Endothelial cell of umbilical vein (primary cell): ENCODE measurements around the gene LRRC8C. TPM values are rescaled to one million over a fixed set of nuclear protein-coding genes. Genes with fewer than 3 reads are reported as not detected.

Source experiments
- BruUV-seq: library from RNA; stranded (reverse); fragments of 400-500 nt; replicated peaks from 2 replicates; lab custom pipeline; 2021; lab: Mats Ljungman, UMichigan
- CTCF ChIA-PET: fragments of 300-600, 350-600 bp; sonication (Branson Sonifier 250); formaldehyde crosslinking; loops from one replicate; lab custom pipeline; 2021; ENCODE audit warnings: antibody characterized with exemption, inconsistent platforms; lab: Charles Lee
- POLR2A ChIA-PET: fragments of 300-600, 350-600 bp; sonication (Branson Sonifier 250); formaldehyde crosslinking; loops from one replicate; lab custom pipeline; 2021; ENCODE audit warnings: antibody characterized with exemption, inconsistent platforms; lab: Charles Lee
- DNase-seq: peaks from one replicate; pipeline ENCODE4 v3.0.0-alpha.2; 2011; ENCODE audit warnings: low read depth, low spot score
- FAIRE-seq: peaks from 2 replicates; lab custom pipeline; 2011; peaks lifted over from hg19 to GRCh38; lab: Jason Lieb, UNC
- H2AFZ ChIP-seq: 2 replicates; pipeline ENCODE4 v1.6.0; 2012; ENCODE audit warnings: low read depth, low read length, control low read depth, inconsistent platforms
- H3K27ac ChIP-seq: 2 replicates; pipeline ENCODE4 v1.5.1; 2011; ENCODE audit warnings: low read depth, mild to moderate bottlenecking, control low read depth, low read length, moderate library complexity; ENCODE audit not compliant: insufficient read depth
- H3K27me3 ChIP-seq, 2 experiments: 2 replicates each; pipeline versions ENCODE4 v1.6.0 to v1.6.1; 2011; ENCODE audit warnings: low read length in 2 of 2, mixed read lengths in 1 of 2; ENCODE audit not compliant: control insufficient read depth in 2 of 2, insufficient read depth in 2 of 2
- H3K36me3 ChIP-seq, 2 experiments: 2 replicates in 1 of 2; 3 replicates in 1 of 2; pipeline ENCODE4 v1.5.1; 2011; ENCODE audit warnings: low read length in 2 of 2, mild to moderate bottlenecking in 1 of 2, moderate library complexity in 1 of 2; ENCODE audit not compliant: control insufficient read depth in 2 of 2, insufficient read depth in 2 of 2; ENCODE audit errors: extremely low read depth in 1 of 2
- H3K4me1 ChIP-seq: 3 replicates; pipeline ENCODE4 v1.5.1; 2011; ENCODE audit warnings: mild to moderate bottlenecking, low read length; ENCODE audit not compliant: control insufficient read depth, insufficient read depth; ENCODE audit errors: extremely low read depth
- H3K4me2 ChIP-seq: 2 replicates; pipeline ENCODE4 v1.6.1; 2011; ENCODE audit warnings: low read length, control low read depth, mixed read lengths; ENCODE audit not compliant: insufficient read depth
- H3K4me3 ChIP-seq, 3 experiments: fragments of 200-600 bp in 1 of 3; sonication (generic), shearing (Covaris generic) in 1 of 3; replicated peaks in 1 of 3; 2 replicates each; pipeline ENCODE4 v1.5.1; 2011 to 2016; ENCODE audit warnings: control low read depth in 3 of 3, low read length in 3 of 3, mild to moderate bottlenecking in 2 of 3, inconsistent platforms in 1 of 3, low read depth in 1 of 3, moderate library complexity in 1 of 3; ENCODE audit not compliant: insufficient read depth in 1 of 3
- H3K79me2 ChIP-seq: 2 replicates; pipeline ENCODE4 v1.6.0; 2012; ENCODE audit warnings: low read length, inconsistent platforms; ENCODE audit not compliant: control insufficient read depth, insufficient read depth
- H3K9ac ChIP-seq: replicated peaks from 2 replicates; pipeline ENCODE3; 2011; ENCODE audit warnings: low read length, control low read depth; ENCODE audit not compliant: insufficient read depth; ENCODE audit errors: extremely low read depth
- H3K9me1 ChIP-seq: replicated peaks from 3 replicates; pipeline ENCODE4 v1.6.0; 2011; ENCODE audit warnings: mild to moderate bottlenecking, low read length; ENCODE audit not compliant: control insufficient read depth, insufficient read depth; ENCODE audit errors: extremely low read depth
- H3K9me3 ChIP-seq: replicated peaks from 2 replicates; pipeline ENCODE4 v1.5.1; 2012; ENCODE audit warnings: low read length, inconsistent platforms; ENCODE audit not compliant: control insufficient read depth, insufficient read depth
- H4K20me1 ChIP-seq: replicated peaks from 2 replicates; pipeline ENCODE3; 2011; ENCODE audit warnings: mild to moderate bottlenecking, low read length; ENCODE audit not compliant: control insufficient read depth, insufficient read depth; ENCODE audit errors: extremely low read depth
- CTCF ChIP-seq, 2 donors: IDR thresholded peaks; 1 replicate in 1 of 2; 2 replicates in 1 of 2; pipeline ENCODE4 v1.5.1; 2011; ENCODE audit warnings: low read length in 2 of 2, mild to moderate bottlenecking in 2 of 2, moderate library complexity in 2 of 2, control low read depth in 1 of 2, inconsistent platforms in 1 of 2, low read depth in 1 of 2; ENCODE audit not compliant: insufficient read depth in 1 of 2; ENCODE audit errors: extremely low read depth in 1 of 2
- EZH2 ChIP-seq: IDR thresholded peaks from 2 replicates; pipeline ENCODE4 v1.6.1; 2012; ENCODE audit warnings: borderline replicate concordance, low read depth, mild to moderate bottlenecking, moderate library complexity, low read length, inconsistent platforms; ENCODE audit not compliant: severe bottlenecking
- FOS ChIP-seq: IDR thresholded peaks from 2 replicates; pipeline ENCODE4 v1.6.1; 2011; ENCODE audit warnings: mild to moderate bottlenecking, low read length, moderate library complexity, borderline replicate concordance; ENCODE audit not compliant: insufficient read depth
- GATA2 ChIP-seq: IDR thresholded peaks from 2 replicates; pipeline ENCODE4 v1.7.0; 2011; ENCODE audit warnings: low read depth, mild to moderate bottlenecking, moderate library complexity, mixed read lengths, low read length; ENCODE audit not compliant: insufficient read length, insufficient read depth
- JUN ChIP-seq: IDR thresholded peaks from 2 replicates; pipeline ENCODE4 v1.6.1; 2011; ENCODE audit warnings: borderline replicate concordance, low read depth; ENCODE audit not compliant: insufficient read length, insufficient read depth
- MAX ChIP-seq: IDR thresholded peaks from 2 replicates; pipeline ENCODE4 v1.6.1; 2011; ENCODE audit not compliant: insufficient read depth, insufficient read length
- MYC ChIP-seq: IDR thresholded peaks from one replicate; pipeline ENCODE4 v1.6.1; 2011; ENCODE audit warnings: mild to moderate bottlenecking, low read depth, low read length
- POLR2A ChIP-seq: IDR thresholded peaks from 2 replicates; pipeline ENCODE4 v1.6.1; 2012; ENCODE audit warnings: low read depth, mild to moderate bottlenecking, control low read depth, low read length
- POLR2AphosphoS5 ChIP-seq: IDR thresholded peaks from 2 replicates; pipeline ENCODE4 v1.6.1; 2012; ENCODE audit warnings: low read depth, mild to moderate bottlenecking, control low read depth, low read length, moderate library complexity; ENCODE audit not compliant: insufficient read depth
- dilution Hi-C: fragments of 300-500 bp; cut with MboI; formaldehyde crosslinking; loops from one replicate; pipeline ENCODE4 v1.15.0; 2019; ENCODE audit warnings: low sequenced_read_pairs; ENCODE audit not compliant: extremely low pct_ligation_motif_present
- intact Hi-C: fragments of 100-400 bp; cut with micrococcal nuclease; formaldehyde crosslinking; loops from one replicate; pipeline ENCODE4 v1.10.0; 2022
- polyA plus RNA-seq, 4 experiments: library from polyadenylated mRNA; depleted of rRNA in 3 of 4; stranded (reverse) in 3 of 4; unstranded in 1 of 4; fragments of >200 nt; gene quantifications; 2 replicates each; pipeline versions ENCODE4 v1.2.1 to v1.2.3, GENCODE V29; 2011 to 2012; ENCODE audit warnings: missing spikeins in 1 of 4
- total RNA-seq: library from RNA; stranded (reverse); gene quantifications from 2 replicates; pipeline ENCODE4 v1.2.3, GENCODE V29; 2021

The LRRC8C gene
- total and polyA plus RNA-seq, 2 donors (not counting 3 experiments of a cell fraction or from before 2014, with no cell fraction given), result 33.6 to 51.5 TPM

- Histone ChIP-seq H3K36me3 (no peaks in the 10 kb centered on the region), H3K27ac (no peak overlapping the region), H3K4me3 (no peak overlapping the region), H2AFZ (no peak overlapping the region), H3K27me3 (no peaks in the 10 kb centered on the region), H3K9ac (no peak overlapping the region), H3K79me2 (no peaks in the 10 kb centered on the region), H3K4me1 (peaks cover 22% of the 10 kb centered on the region), H3K9me3 (no peaks in the 10 kb centered on the region), H4K20me1 (no peaks in the 10 kb centered on the region), H3K9me1 (no peaks in the 10 kb centered on the region), H3K4me2 (no peak overlapping the region)
- dilution Hi-C loops, result no loop called here
- no peak for TF ChIP-seq EZH2
- TF ChIP-seq GATA2, result no peak
- TF ChIP-seq CTCF (IDR thresholded peaks at IDR 0.05; ENCODE audit: extremely low read depth in 1 of 2, insufficient read depth in 1 of 2, low read depth in 1 of 2, low read length in 2 of 2), result no peak
- TF ChIP-seq MAX, result no peak
- TF ChIP-seq POLR2AphosphoS5, result no peak
- no peak for TF ChIP-seq POLR2A
- no peak for TF ChIP-seq FOS
- TF ChIP-seq MYC, result no peak
- TF ChIP-seq JUN, result no peak
- POLR2A ChIA-PET, result no interaction called here
- BruUV-seq, result no TSS peak
- FAIRE-seq (no peak), DNase-seq (no peak)
- CTCF ChIA-PET, result interaction anchor here (0.6 to 1.0 kb wide), 3 partner anchors 9 to 121 kb away, joined by 3 to 4 read pairs (median 3); partner anchors contain the start of gene LRRC8C
- intact Hi-C loops, result no loop called here
These were observed 120.8 kb downstream of the LRRC8C start for GRCh38 chr1:89753761-89754160.
